ENCODE results near the gene DYRK1B. TPM values are rescaled to one million over a fixed set of nuclear protein-coding genes. Genes with fewer than 3 reads are reported as not detected.

The DYRK1B gene
- total RNA-seq, 1 experiment from 2014 or later: 2.4 TPM

DNA sequence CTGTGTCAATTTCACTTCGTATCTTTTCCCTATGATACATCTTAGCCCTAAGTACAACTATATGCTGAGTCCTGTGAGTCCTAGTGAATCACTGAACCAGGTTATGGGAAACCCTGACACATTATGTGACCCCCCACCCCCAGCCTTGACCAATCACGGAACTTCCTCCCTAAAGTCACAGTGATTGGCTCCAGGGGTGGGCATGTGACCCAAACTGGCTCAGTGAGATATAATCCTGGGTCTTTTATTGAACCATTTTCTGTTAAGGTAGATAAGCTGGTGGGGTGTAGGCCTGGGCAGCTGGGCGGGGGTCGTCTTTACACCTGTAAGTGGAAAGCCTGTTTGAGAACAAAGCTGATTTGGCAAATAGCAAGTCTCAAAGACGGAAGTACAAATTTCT is 32.0 kb upstream of the DYRK1B start:
- CTCF ChIA-PET: no interaction called here
- DNase-seq: no peak
- ATAC-seq: no peak
- POLR2A ChIA-PET (ENCODE audit: unreplicated experiment): no interaction called here
- TF ChIP-seq EZH2phosphoT487 (IDR thresholded peaks at IDR 0.05; ENCODE audit: borderline replicate concordance, low read length) (no peak), EZH2 (IDR thresholded peaks at IDR 0.05; ENCODE audit: low read length, unreplicated experiment) (no peak)
- TF ChIP-seq, protein P1, sequence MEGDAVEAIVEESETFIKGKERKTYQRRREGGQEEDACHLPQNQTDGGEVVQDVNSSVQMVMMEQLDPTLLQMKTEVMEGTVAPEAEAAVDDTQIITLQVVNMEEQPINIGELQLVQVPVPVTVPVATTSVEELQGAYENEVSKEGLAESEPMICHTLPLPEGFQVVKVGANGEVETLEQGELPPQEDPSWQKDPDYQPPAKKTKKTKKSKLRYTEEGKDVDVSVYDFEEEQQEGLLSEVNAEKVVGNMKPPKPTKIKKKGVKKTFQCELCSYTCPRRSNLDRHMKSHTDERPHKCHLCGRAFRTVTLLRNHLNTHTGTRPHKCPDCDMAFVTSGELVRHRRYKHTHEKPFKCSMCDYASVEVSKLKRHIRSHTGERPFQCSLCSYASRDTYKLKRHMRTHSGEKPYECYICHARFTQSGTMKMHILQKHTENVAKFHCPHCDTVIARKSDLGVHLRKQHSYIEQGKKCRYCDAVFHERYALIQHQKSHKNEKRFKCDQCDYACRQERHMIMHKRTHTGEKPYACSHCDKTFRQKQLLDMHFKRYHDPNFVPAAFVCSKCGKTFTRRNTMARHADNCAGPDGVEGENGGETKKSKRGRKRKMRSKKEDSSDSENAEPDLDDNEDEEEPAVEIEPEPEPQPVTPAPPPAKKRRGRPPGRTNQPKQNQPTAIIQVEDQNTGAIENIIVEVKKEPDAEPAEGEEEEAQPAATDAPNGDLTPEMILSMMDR (conservative IDR thresholded peaks at IDR 0.05; ENCODE audit: low read depth, low read length): no peak
- H3K9ac ChIP-seq (ENCODE audit: low read length): no peak overlapping the region
- no peak overlapping the region for H3K4me2 ChIP-seq (ENCODE audit: low read length)
- no peaks in the 10 kb centered on the region for H3K9me2 ChIP-seq (replicated peaks; ENCODE audit: low read length)
- no peaks in the 10 kb centered on the region for H3K4me1 ChIP-seq (ENCODE audit: insufficient read depth, low read length)
- no peak overlapping the region for H2AFZ ChIP-seq (ENCODE audit: low read length)
- no peak overlapping the region for H3K4me3 ChIP-seq (ENCODE audit: low read length)
- H3K9me3 ChIP-seq (ENCODE audit: low read length): no peaks in the 10 kb centered on the region
- no peaks in the 10 kb centered on the region for H4K20me1 ChIP-seq (ENCODE audit: low read length)
- no peak overlapping the region for H3K27ac ChIP-seq (ENCODE audit: low read length)
- no peaks in the 10 kb centered on the region for H3K79me2 ChIP-seq (ENCODE audit: low read length)
- no peaks in the 10 kb centered on the region for H3K27me3 ChIP-seq (ENCODE audit: low read length)
- H3K36me3 ChIP-seq (ENCODE audit: low read depth, low read length): no peaks in the 10 kb centered on the region
- no TSS peak for BruUV-seq (replicated peaks)
- intact Hi-C loops (cut with micrococcal nuclease): no loop called here
- H3F3A ChIP-seq (ENCODE audit: low read length, unreplicated experiment): no peaks in the 10 kb centered on the region

DNA sequence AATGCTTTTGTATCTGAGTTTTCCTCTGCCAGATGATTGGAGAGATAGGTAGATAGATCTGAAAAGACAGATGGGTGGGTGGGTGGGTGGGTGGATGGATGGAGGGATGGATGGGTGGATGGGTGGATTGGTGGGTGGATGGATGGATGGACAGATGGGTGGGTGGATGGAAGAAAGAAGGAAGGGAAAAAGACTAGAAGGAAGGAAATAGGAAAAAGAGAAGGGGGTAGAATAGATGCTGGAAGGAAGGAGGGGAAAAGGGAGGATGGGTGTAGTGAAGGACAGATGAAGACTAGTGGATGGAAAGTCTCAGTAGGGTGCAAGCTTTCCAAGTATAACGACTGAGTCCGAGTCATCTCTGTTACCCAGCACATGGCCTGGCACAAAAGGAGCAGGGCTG is 31.2 kb upstream of the DYRK1B start:
- H3K9me3 ChIP-seq (ENCODE audit: low read length): no peaks in the 10 kb centered on the region
- no peak overlapping the region for H3K4me3 ChIP-seq (ENCODE audit: low read length)
- no peaks in the 10 kb centered on the region for H3K79me2 ChIP-seq (ENCODE audit: low read length)
- H3K4me2 ChIP-seq (ENCODE audit: low read length): no peak overlapping the region
- no peaks in the 10 kb centered on the region for H3K4me1 ChIP-seq (ENCODE audit: insufficient read depth, low read length)
- H2AFZ ChIP-seq (ENCODE audit: low read length): no peak overlapping the region
- TF ChIP-seq, protein P1 (conservative IDR thresholded peaks at IDR 0.05; ENCODE audit: low read depth, low read length): no peak
- TF ChIP-seq EZH2phosphoT487 (IDR thresholded peaks at IDR 0.05; ENCODE audit: borderline replicate concordance, low read length) (no peak), EZH2 (IDR thresholded peaks at IDR 0.05; ENCODE audit: low read length, unreplicated experiment) (no peak)
- no peak overlapping the region for H3K9ac ChIP-seq (ENCODE audit: low read length)
- no peaks in the 10 kb centered on the region for H3F3A ChIP-seq (ENCODE audit: low read length, unreplicated experiment)
- no peak for DNase-seq
- no TSS peak for BruUV-seq (replicated peaks)
- no peak overlapping the region for H3K27ac ChIP-seq (ENCODE audit: low read length)
- no peaks in the 10 kb centered on the region for H3K27me3 ChIP-seq (ENCODE audit: low read length)
- ATAC-seq: no peak
- no peaks in the 10 kb centered on the region for H3K9me2 ChIP-seq (replicated peaks; ENCODE audit: low read length)
- CTCF ChIA-PET: no interaction called here
- intact Hi-C loops (cut with micrococcal nuclease): no loop called here
- no peaks in the 10 kb centered on the region for H3K36me3 ChIP-seq (ENCODE audit: low read depth, low read length)
- no peaks in the 10 kb centered on the region for H4K20me1 ChIP-seq (ENCODE audit: low read length)
- POLR2A ChIA-PET (ENCODE audit: unreplicated experiment): no interaction called here

DNA sequence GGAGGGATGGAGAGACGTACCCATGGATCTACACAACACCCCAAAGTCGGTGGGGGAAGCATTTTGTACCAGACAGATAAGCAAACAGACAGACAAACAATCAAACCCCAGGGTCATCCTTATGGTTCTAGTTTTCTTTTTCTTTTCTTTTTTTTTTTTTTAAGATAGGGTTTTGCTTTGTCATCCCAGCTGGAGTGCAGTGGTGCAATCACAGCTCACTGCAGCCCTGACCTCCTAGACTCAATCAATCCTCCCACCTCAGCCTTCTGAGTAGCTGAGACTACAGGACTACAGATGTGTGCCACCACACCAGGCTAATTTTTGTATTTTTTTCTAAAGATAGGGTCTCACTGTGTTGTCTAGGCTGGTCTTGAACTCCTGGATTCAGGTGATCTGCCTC is 30.2 kb upstream of the DYRK1B start:
- BruUV-seq (replicated peaks): no TSS peak
- H3K4me3 ChIP-seq (ENCODE audit: low read length): no peak overlapping the region
- no peaks in the 10 kb centered on the region for H3K9me2 ChIP-seq (replicated peaks; ENCODE audit: low read length)
- no peak for ATAC-seq
- intact Hi-C loops (cut with micrococcal nuclease): no loop called here
- no peaks in the 10 kb centered on the region for H3K27me3 ChIP-seq (ENCODE audit: low read length)
- no peak for DNase-seq
- no peaks in the 10 kb centered on the region for H3K36me3 ChIP-seq (ENCODE audit: low read depth, low read length)
- no peaks in the 10 kb centered on the region for H3K79me2 ChIP-seq (ENCODE audit: low read length)
- CTCF ChIA-PET: no interaction called here
- no peak overlapping the region for H3K9ac ChIP-seq (ENCODE audit: low read length)
- H3K9me3 ChIP-seq (ENCODE audit: low read length): no peaks in the 10 kb centered on the region
- no peaks in the 10 kb centered on the region for H4K20me1 ChIP-seq (ENCODE audit: low read length)
- H2AFZ ChIP-seq (ENCODE audit: low read length): no peak overlapping the region
- H3F3A ChIP-seq (ENCODE audit: low read length, unreplicated experiment): no peaks in the 10 kb centered on the region
- POLR2A ChIA-PET (ENCODE audit: unreplicated experiment): no interaction called here
- no peak overlapping the region for H3K27ac ChIP-seq (ENCODE audit: low read length)
- no peak for TF ChIP-seq EZH2 (IDR thresholded peaks at IDR 0.05; ENCODE audit: low read length, unreplicated experiment)
- no peak for TF ChIP-seq EZH2phosphoT487 (IDR thresholded peaks at IDR 0.05; ENCODE audit: borderline replicate concordance, low read length)
- TF ChIP-seq, protein P1 (conservative IDR thresholded peaks at IDR 0.05; ENCODE audit: low read depth, low read length): no peak
- H3K4me1 ChIP-seq (ENCODE audit: insufficient read depth, low read length): no peaks in the 10 kb centered on the region
- no peak overlapping the region for H3K4me2 ChIP-seq (ENCODE audit: low read length)
